ENCODE data around the gene SCAPER. TPM values are rescaled to one million over a fixed set of nuclear protein-coding genes. Genes with fewer than 3 reads are reported as not detected.
"Not testable (repeated sequence)": the region's sequence is repeated elsewhere in the genome, so short reads cannot be mapped to it uniquely, and the experiment has no call there.

Gene SCAPER
- total and polyA plus RNA-seq, 11 donors = 6.7 to 53.9 (median 38.3) TPM

GRCh38 chr15:76502678-76503077 lies 402.5 kb downstream of the SCAPER start:
- Histone ChIP-seq H3K27me3 (no peaks in the 10 kb centered on the region), H3K36me3 (peaks cover 0 to 12% (median 8%) of the 10 kb centered on the region in 9 donors), H3K9me3 (no peaks in the 10 kb centered on the region), H3K4me3 (no peak overlapping the region), H3K27ac (no peak overlapping the region), H3K4me1 (no peaks in the 10 kb centered on the region)
- ATAC-seq (peak in 1 of 4 donors; percentile 45), DNase-seq (no peak)
- no peak for TF ChIP-seq CTCF (IDR thresholded peaks at IDR 0.05)
- no peak for TF ChIP-seq POLR2A (IDR thresholded peaks at IDR 0.05)
- intact Hi-C loops (cut with DNase I) = no loop called here
- WGBS, 4 donors = 63 to 77% (median 70%) methylated on average over 3 of the region's 3 CpGs

- H3K27me3 ChIP-seq; H3K27ac ChIP-seq; H3K4me1 ChIP-seq; ATAC-seq; H3K4me3 ChIP-seq; intact Hi-C loops (cut with DNase I); H3K9me3 ChIP-seq; DNase-seq: not testable (repeated sequence)
- WGBS, 4 donors = 92 to 99% (median 95%) methylated on average over 6 of the region's 6 CpGs
- H3K36me3 ChIP-seq = peaks cover 0 to 12% (median 8%) of the 10 kb centered on the region in 9 donors
Measured at GRCh38 chr15:76502185-76502584, 403.0 kb downstream of the SCAPER start.

- 91 to 100% (median 97%) methylated on average over 1 of the region's 1 CpG for WGBS, 4 donors
- intact Hi-C loops (cut with DNase I) = no loop called here
- Histone ChIP-seq H3K36me3 (peaks cover 0 to 12% (median 8%) of the 10 kb centered on the region in 9 donors), H3K27me3 (no peaks in the 10 kb centered on the region), H3K9me3 (no peaks in the 10 kb centered on the region), H3K27ac (no peak overlapping the region), H3K4me3 (no peak overlapping the region), H3K4me1 (no peaks in the 10 kb centered on the region)
- DNase-seq = no peak
- TF ChIP-seq POLR2A (IDR thresholded peaks at IDR 0.05) = no peak
- TF ChIP-seq CTCF (IDR thresholded peaks at IDR 0.05) = no peak
- no peak for ATAC-seq
Measured at GRCh38 chr15:76501726-76502125, 403.4 kb downstream of the SCAPER start.

- intact Hi-C loops (cut with DNase I) = no loop called here
- H3K27me3 ChIP-seq = no peaks in the 10 kb centered on the region
- H3K27ac ChIP-seq = no peak overlapping the region
- no peak for DNase-seq
- TF ChIP-seq POLR2A (IDR thresholded peaks at IDR 0.05) (no peak), CTCF (IDR thresholded peaks at IDR 0.05) (no peak)
- no peaks in the 10 kb centered on the region for H3K4me1 ChIP-seq
- peaks cover 0 to 12% (median 8%) of the 10 kb centered on the region in 9 donors for H3K36me3 ChIP-seq
- WGBS, 4 donors = 91 to 96% (median 95%) methylated on average over 2 of the region's 2 CpGs
- no peak overlapping the region for H3K4me3 ChIP-seq
- H3K9me3 ChIP-seq = no peaks in the 10 kb centered on the region
- ATAC-seq = no peak
Measured at GRCh38 chr15:76501011-76501410, 404.1 kb downstream of the SCAPER start.

- 86 to 94% (median 93%) methylated on average over 4 of the region's 4 CpGs for WGBS, 4 donors
- H3K9me3 ChIP-seq = no peaks in the 10 kb centered on the region
- DNase-seq = no peak
Measured at GRCh38 chr15:76495487-76495886, 409.7 kb downstream of the SCAPER start.

More at GRCh38 chr15:76495487-76495886, 409.7 kb downstream of the SCAPER start:
- Histone ChIP-seq H3K4me3 (no peak overlapping the region), H3K4me1 (no peaks in the 10 kb centered on the region), H3K27me3 (no peaks in the 10 kb centered on the region), H3K27ac (no peak overlapping the region), H3K36me3 (no peaks in the 10 kb centered on the region)
- intact Hi-C loops (cut with DNase I) = no loop called here
- TF ChIP-seq CTCF (IDR thresholded peaks at IDR 0.05) (no peak), POLR2A (IDR thresholded peaks at IDR 0.05) (no peak)
- no peak for ATAC-seq
